AG10803 (cell line): ENCODE data around the gene EPHB2.
A peak's percentile ranks its signal among the peaks of the same experiment; 100 is the strongest.
"Not testable (repeated sequence)": the region's sequence is repeated elsewhere in the genome, so short reads cannot be mapped to it uniquely, and the experiment has no call there.

ENCODE experiments used
- DNase-seq: peaks from one replicate; pipeline ENCODE4 v3.0.0; 2010; ENCODE audit warnings: low read depth
- H3K4me3 ChIP-seq: 2 replicates; pipeline ENCODE4 v1.5.1; 2011; ENCODE audit warnings: mild to moderate bottlenecking, low read length, control low read depth
- CTCF ChIP-seq: conservative IDR thresholded peaks from 2 replicates; pipeline ENCODE4 v1.5.1; 2011; ENCODE audit warnings: mild to moderate bottlenecking, low read length, control low read depth, inconsistent platforms

EPHB2 gene

GRCh38 chr1:22705586-22705985 lies 5.1 kb upstream of the EPHB2 start:
- TF ChIP-seq CTCF, result no peak
- no peak overlapping the region for H3K4me3 ChIP-seq
- no peak for DNase-seq

- DNase-seq, H3K4me3 ChIP-seq: not testable (repeated sequence)
Observed at GRCh38 chr1:22706100-22706499, 4.5 kb upstream of the EPHB2 start.

- DNase-seq, result no peak
- no peak for TF ChIP-seq CTCF
- H3K4me3 ChIP-seq, result no peak overlapping the region
Observed at GRCh38 chr1:22708777-22709176, 1.9 kb upstream of the EPHB2 start.

GRCh38 chr1:22709227-22709626 lies 1.4 kb upstream of the EPHB2 start:
- peak; percentile 23; the same call in 1 of the 2 replicates for TF ChIP-seq CTCF
- no peak for DNase-seq
- H3K4me3 ChIP-seq, result no peak overlapping the region

- H3K4me3 ChIP-seq, result peak overlapping the region; percentile 46
- peak; percentile 72 for DNase-seq
- TF ChIP-seq CTCF, result no peak
Observed at GRCh38 chr1:22709891-22710700, 543 bp upstream of the EPHB2 start.

GRCh38 chr1:22711071-22711470 lies 432 bp downstream of the EPHB2 start:
- peak overlapping the region; percentile 42 for H3K4me3 ChIP-seq
- DNase-seq, result no peak
- TF ChIP-seq CTCF, result no peak

GRCh38 chr1:22711591-22712501 lies 1.2 kb downstream of the EPHB2 start:
- DNase-seq, result peak; percentile 13
- no peak for TF ChIP-seq CTCF
- peak overlapping the region; percentile 53 for H3K4me3 ChIP-seq
